ENCODE data around the gene EXOC6.
A peak's percentile ranks its signal among the peaks of the same experiment; 100 is the strongest.

Gene EXOC6, protein sequence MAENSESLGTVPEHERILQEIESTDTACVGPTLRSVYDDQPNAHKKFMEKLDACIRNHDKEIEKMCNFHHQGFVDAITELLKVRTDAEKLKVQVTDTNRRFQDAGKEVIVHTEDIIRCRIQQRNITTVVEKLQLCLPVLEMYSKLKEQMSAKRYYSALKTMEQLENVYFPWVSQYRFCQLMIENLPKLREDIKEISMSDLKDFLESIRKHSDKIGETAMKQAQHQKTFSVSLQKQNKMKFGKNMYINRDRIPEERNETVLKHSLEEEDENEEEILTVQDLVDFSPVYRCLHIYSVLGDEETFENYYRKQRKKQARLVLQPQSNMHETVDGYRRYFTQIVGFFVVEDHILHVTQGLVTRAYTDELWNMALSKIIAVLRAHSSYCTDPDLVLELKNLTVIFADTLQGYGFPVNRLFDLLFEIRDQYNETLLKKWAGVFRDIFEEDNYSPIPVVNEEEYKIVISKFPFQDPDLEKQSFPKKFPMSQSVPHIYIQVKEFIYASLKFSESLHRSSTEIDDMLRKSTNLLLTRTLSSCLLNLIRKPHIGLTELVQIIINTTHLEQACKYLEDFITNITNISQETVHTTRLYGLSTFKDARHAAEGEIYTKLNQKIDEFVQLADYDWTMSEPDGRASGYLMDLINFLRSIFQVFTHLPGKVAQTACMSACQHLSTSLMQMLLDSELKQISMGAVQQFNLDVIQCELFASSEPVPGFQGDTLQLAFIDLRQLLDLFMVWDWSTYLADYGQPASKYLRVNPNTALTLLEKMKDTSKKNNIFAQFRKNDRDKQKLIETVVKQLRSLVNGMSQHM

DNA sequence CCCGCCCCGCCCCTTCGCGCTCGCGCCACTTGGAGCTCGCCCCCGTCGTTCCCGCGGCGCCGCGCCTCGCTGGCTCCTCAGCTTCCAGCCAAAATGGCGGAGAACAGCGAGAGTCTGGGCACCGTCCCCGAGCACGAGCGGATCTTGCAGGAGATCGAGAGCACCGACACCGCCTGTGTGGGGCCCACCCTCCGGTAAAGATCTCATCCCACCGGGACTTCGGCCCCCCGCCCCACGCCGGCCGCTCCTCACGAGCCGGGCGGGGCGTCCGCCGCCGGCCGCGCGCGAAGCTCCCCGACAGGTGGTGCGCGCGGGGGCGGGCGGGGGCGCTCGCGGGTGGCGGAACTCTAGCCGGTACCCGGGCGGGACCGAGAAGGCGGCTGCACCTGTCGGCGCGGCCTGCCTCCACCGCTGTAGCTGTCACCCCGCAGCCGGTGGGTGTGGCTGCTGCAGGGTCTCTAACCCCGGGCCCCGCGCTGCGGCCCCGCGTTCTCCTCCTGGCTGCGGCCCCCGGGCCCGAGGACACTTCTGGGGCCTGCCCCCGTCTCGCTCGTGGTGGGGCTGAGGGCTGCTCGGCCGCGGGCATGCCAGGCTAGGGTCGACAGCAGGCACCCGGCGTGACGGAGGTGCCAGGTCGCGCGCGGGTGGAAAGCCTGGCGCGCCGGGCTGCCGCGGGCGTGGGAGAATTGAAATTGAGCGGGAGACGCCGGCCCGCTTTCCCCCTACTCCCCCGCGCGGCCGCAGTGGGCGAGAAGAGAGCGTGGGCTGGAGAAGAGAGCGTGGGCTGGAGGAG, at the start of gene EXOC6:
TSS of gene EXOC6 (plus strand) at position 80 of the 793 bp plus-strand sequence. CDS start at position 94, 14 bp downstream.
- H3K27me3 ChIP-seq (ENCODE audit: insufficient read depth, low read length), result no peaks in the 10 kb centered on the region
- H2AFZ ChIP-seq (ENCODE audit: low read length, unreplicated experiment), result peak within 1 kb of the TSS; percentile 100
- peaks cover 10% of the 10 kb centered on the region for H3K4me1 ChIP-seq (ENCODE audit: control insufficient read depth, insufficient read depth, low read length, unreplicated experiment)
- no peaks in the 10 kb centered on the region for H3K36me3 ChIP-seq (ENCODE audit: insufficient read depth, low read length)
- H3K79me2 ChIP-seq (ENCODE audit: control insufficient read depth, insufficient read depth, low read length, unreplicated experiment), result no peaks in the 10 kb centered on the region
- H3K4me3 ChIP-seq (ENCODE audit: low read depth, low read length), result peak within 1 kb of the TSS; percentile 88
- H3K27ac ChIP-seq (ENCODE audit: low read depth, low read length), result no peak within 1 kb of the TSS

GRCh38 chr10:92799568-92799967, 48.8 kb upstream of the EXOC6 start:
- Histone ChIP-seq H3K4me1 (ENCODE audit: control insufficient read depth, insufficient read depth, low read length, unreplicated experiment) (peaks cover 8% of the 10 kb centered on the region), H2AFZ (ENCODE audit: low read length, unreplicated experiment) (no peak overlapping the region), H3K27me3 (ENCODE audit: insufficient read depth, low read length) (no peaks in the 10 kb centered on the region), H3K4me3 (ENCODE audit: low read depth, low read length) (no peak overlapping the region), H3K36me3 (ENCODE audit: insufficient read depth, low read length) (no peaks in the 10 kb centered on the region), H3K27ac (ENCODE audit: low read depth, low read length) (no peak overlapping the region), H3K79me2 (ENCODE audit: control insufficient read depth, insufficient read depth, low read length, unreplicated experiment) (no peaks in the 10 kb centered on the region)

DNA sequence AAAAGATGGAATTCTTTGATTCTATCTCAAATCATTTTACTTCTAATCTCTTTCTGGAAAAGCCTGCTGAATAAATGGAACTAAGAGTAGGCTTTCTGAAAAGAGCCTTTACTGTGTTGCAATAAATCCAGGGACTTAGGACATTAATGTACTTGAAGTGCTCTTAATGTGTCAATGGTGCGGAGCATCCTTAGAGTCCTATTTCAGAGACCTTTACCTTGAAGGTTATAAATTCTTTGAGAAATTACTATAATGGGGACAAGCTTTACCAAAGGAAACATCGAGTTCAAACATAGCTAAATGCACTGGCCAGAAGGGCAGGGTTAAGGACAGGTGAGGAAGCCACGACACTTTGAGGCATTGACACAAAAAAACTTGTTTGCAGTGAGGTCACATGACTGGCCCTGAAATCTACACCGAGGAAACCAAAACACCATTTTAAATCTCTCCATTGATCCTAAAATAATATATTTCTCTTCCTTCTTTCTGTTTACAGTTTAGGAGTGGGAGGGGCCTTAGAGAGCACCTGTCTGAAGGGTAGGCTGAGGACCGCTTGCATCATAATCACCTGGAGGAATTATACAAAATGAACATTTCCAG, 48.1 kb upstream of the EXOC6 start:
- H2AFZ ChIP-seq (ENCODE audit: low read length, unreplicated experiment), result no peak overlapping the region

GRCh38 chr10:92801978-92802872, 46.1 kb upstream of the EXOC6 start:
- peaks cover 8% of the 10 kb centered on the region for H3K4me1 ChIP-seq (ENCODE audit: control insufficient read depth, insufficient read depth, low read length, unreplicated experiment)
- no peaks in the 10 kb centered on the region for H3K36me3 ChIP-seq (ENCODE audit: insufficient read depth, low read length)
- H3K79me2 ChIP-seq (ENCODE audit: control insufficient read depth, insufficient read depth, low read length, unreplicated experiment), result no peaks in the 10 kb centered on the region
- H3K4me3 ChIP-seq (ENCODE audit: low read depth, low read length), result no peak overlapping the region
- H3K27me3 ChIP-seq (ENCODE audit: insufficient read depth, low read length), result no peaks in the 10 kb centered on the region
- no peak overlapping the region for H3K27ac ChIP-seq (ENCODE audit: low read depth, low read length)
- no peak overlapping the region for H2AFZ ChIP-seq (ENCODE audit: low read length, unreplicated experiment)

More for the DNA sequence above, 48.1 kb upstream of the EXOC6 start:
- Histone ChIP-seq H3K36me3 (ENCODE audit: insufficient read depth, low read length) (no peaks in the 10 kb centered on the region), H3K4me3 (ENCODE audit: low read depth, low read length) (no peak overlapping the region), H3K4me1 (ENCODE audit: control insufficient read depth, insufficient read depth, low read length, unreplicated experiment) (peaks cover 8% of the 10 kb centered on the region), H3K27ac (ENCODE audit: low read depth, low read length) (no peak overlapping the region), H3K79me2 (ENCODE audit: control insufficient read depth, insufficient read depth, low read length, unreplicated experiment) (no peaks in the 10 kb centered on the region), H3K27me3 (ENCODE audit: insufficient read depth, low read length) (no peaks in the 10 kb centered on the region)

- no peaks in the 10 kb centered on the region for H3K36me3 ChIP-seq (ENCODE audit: insufficient read depth, low read length)
- no peak overlapping the region for H3K4me3 ChIP-seq (ENCODE audit: low read depth, low read length)
- H3K27me3 ChIP-seq (ENCODE audit: insufficient read depth, low read length), result no peaks in the 10 kb centered on the region
- no peaks in the 10 kb centered on the region for H3K4me1 ChIP-seq (ENCODE audit: control insufficient read depth, insufficient read depth, low read length, unreplicated experiment)
- H3K79me2 ChIP-seq (ENCODE audit: control insufficient read depth, insufficient read depth, low read length, unreplicated experiment), result no peaks in the 10 kb centered on the region
- no peak overlapping the region for H3K27ac ChIP-seq (ENCODE audit: low read depth, low read length)
- no peak overlapping the region for H2AFZ ChIP-seq (ENCODE audit: low read length, unreplicated experiment)
Observed at GRCh38 chr10:92809840-92810239, 38.5 kb upstream of the EXOC6 start.

DNA sequence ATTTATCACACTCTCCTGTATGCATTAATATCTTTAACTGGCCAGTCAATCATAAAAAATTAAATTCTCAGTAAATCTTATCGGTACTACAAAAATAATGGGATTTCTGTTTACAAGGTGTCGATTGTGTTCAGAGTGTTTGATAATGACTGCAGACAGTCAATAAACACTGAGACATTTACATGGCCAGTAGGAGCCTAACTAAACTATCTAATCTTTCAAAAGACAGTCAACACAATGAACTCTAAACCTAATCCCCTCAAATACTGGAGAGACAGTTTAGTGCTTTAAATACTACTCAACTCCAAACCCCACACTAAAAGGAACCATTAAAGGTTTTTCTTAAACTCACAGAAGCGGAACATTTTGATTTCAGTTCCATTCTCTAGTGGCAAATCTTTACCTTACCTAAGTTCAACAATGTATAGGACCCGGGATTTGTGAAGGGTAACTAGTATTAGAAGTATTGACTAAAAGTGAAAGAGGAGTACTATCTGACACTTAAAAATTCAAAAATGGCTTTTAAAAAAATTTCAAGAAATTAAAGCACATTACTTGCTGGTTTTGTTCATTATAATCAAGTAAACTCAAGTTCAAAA, 37.3 kb upstream of the EXOC6 start:
- Histone ChIP-seq H3K27me3 (ENCODE audit: insufficient read depth, low read length) (no peaks in the 10 kb centered on the region), H3K4me1 (ENCODE audit: control insufficient read depth, insufficient read depth, low read length, unreplicated experiment) (peaks cover 6% of the 10 kb centered on the region), H3K36me3 (ENCODE audit: insufficient read depth, low read length) (no peaks in the 10 kb centered on the region), H3K4me3 (ENCODE audit: low read depth, low read length) (no peak overlapping the region), H3K27ac (ENCODE audit: low read depth, low read length) (no peak overlapping the region), H3K79me2 (ENCODE audit: control insufficient read depth, insufficient read depth, low read length, unreplicated experiment) (no peaks in the 10 kb centered on the region), H2AFZ (ENCODE audit: low read length, unreplicated experiment) (no peak overlapping the region)

DNA sequence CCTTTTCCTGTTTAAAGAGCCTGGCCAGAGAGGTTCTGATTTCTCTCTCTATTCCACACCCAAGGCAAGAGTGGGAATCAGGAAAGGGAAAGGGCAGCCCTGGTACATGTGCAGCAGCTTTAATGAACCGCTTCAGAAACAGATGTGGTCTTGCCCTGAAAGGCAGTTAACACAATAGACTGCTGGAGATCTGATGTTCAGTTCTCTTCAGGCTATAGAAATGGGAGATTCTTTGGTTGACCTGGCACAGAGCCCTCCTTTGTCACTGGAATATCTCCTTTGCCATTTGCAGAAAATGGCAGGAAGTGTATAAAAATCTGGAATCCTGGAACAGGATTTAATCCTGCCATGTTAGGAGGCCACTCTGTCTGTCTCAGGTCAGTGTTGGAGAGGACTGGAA, 36.3 kb upstream of the EXOC6 start:
- peaks cover 13% of the 10 kb centered on the region for H3K4me1 ChIP-seq (ENCODE audit: control insufficient read depth, insufficient read depth, low read length, unreplicated experiment)
- no peaks in the 10 kb centered on the region for H3K79me2 ChIP-seq (ENCODE audit: control insufficient read depth, insufficient read depth, low read length, unreplicated experiment)
- no peak overlapping the region for H3K4me3 ChIP-seq (ENCODE audit: low read depth, low read length)
- no peaks in the 10 kb centered on the region for H3K36me3 ChIP-seq (ENCODE audit: insufficient read depth, low read length)
- H3K27ac ChIP-seq (ENCODE audit: low read depth, low read length), result no peak overlapping the region
- no peaks in the 10 kb centered on the region for H3K27me3 ChIP-seq (ENCODE audit: insufficient read depth, low read length)
- H2AFZ ChIP-seq (ENCODE audit: low read length, unreplicated experiment), result no peak overlapping the region

DNA sequence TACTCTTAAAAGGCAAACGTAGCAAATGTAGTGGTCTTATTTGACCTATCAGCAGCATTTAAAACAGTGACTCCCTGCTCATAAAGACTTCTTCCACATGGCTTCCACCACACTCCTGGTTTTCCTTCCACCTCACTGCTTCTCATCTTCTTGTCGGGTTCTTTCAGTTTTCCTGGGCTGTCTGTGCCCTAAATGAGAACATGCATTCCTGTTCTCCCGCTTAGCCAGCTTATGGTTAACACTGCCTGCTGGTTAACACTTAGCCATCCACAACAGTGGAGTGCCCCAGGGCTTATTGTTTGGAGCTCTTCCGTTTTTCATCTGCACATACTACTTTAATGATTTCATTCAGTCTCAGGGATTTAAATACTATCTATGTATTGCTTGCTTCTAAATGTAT, 34.3 kb upstream of the EXOC6 start:
- Histone ChIP-seq H3K27ac (ENCODE audit: low read depth, low read length) (no peak overlapping the region), H3K4me1 (ENCODE audit: control insufficient read depth, insufficient read depth, low read length, unreplicated experiment) (peaks cover 13% of the 10 kb centered on the region)

DNA sequence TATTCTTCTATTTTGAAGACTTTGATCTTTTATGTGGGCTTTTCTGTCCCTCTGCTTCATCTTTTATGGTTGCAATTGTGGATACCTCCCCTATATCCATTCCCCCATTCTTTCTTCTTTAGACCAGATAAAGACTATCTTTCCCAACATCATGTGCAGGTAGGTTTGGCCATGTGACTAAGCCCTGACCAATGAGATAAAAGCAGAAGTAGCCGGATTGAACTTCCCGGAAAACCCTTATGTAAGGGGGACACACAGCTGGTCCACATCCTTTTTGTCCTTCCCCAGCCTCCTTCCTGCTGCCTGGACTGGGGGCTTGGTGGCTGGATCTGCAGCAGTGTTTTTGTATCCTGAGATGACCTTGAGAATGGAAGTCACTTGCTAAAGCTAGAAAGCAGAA, 33.5 kb upstream of the EXOC6 start:
- Histone ChIP-seq H3K27ac (ENCODE audit: low read depth, low read length) (no peak overlapping the region), H2AFZ (ENCODE audit: low read length, unreplicated experiment) (no peak overlapping the region), H3K4me1 (ENCODE audit: control insufficient read depth, insufficient read depth, low read length, unreplicated experiment) (peaks cover 14% of the 10 kb centered on the region), H3K4me3 (ENCODE audit: low read depth, low read length) (no peak overlapping the region), H3K36me3 (ENCODE audit: insufficient read depth, low read length) (no peaks in the 10 kb centered on the region), H3K27me3 (ENCODE audit: insufficient read depth, low read length) (no peaks in the 10 kb centered on the region), H3K79me2 (ENCODE audit: control insufficient read depth, insufficient read depth, low read length, unreplicated experiment) (no peaks in the 10 kb centered on the region)

More for the DNA sequence above, 34.3 kb upstream of the EXOC6 start:
- Histone ChIP-seq H3K4me3 (ENCODE audit: low read depth, low read length) (no peak overlapping the region), H3K79me2 (ENCODE audit: control insufficient read depth, insufficient read depth, low read length, unreplicated experiment) (no peaks in the 10 kb centered on the region), H2AFZ (ENCODE audit: low read length, unreplicated experiment) (no peak overlapping the region), H3K27me3 (ENCODE audit: insufficient read depth, low read length) (no peaks in the 10 kb centered on the region), H3K36me3 (ENCODE audit: insufficient read depth, low read length) (no peaks in the 10 kb centered on the region)

All from ACC112 (cell line).